ENCODE data around the gene WDR18. TPM values are rescaled to one million over a fixed set of nuclear protein-coding genes. Genes with fewer than 3 reads are reported as not detected.

WDR18 gene
- total RNA-seq, 1 donor from 2014 or later, result 19.4 TPM

GRCh38 chr19:1001538-1002166 is 17.5 kb downstream of the WDR18 start:
- TF ChIP-seq CTCF (IDR thresholded peaks at IDR 0.05; ENCODE audit: borderline replicate concordance), result peak; percentile 93
- Histone ChIP-seq H3K27me3 (ENCODE audit: low read depth) (peaks cover 70% of the 10 kb centered on the region), H3K27ac (replicated peaks) (no peak overlapping the region), H3K9me3 (replicated peaks) (no peaks in the 10 kb centered on the region), H3K4me1 (peaks cover 18% of the 10 kb centered on the region), H3K36me3 (no peaks in the 10 kb centered on the region), H3K4me3 (peak overlapping the region; percentile 49)
- no peak for DNase-seq
- intact Hi-C loops (cut with micrococcal nuclease), result no loop called here

- peaks cover 61% of the 10 kb centered on the region for H3K27me3 ChIP-seq (ENCODE audit: low read depth)
- no peaks in the 10 kb centered on the region for H3K36me3 ChIP-seq
- H3K27ac ChIP-seq (replicated peaks), result no peak overlapping the region
- no peak for DNase-seq
- no peak overlapping the region for H3K4me3 ChIP-seq
- TF ChIP-seq CTCF (IDR thresholded peaks at IDR 0.05; ENCODE audit: borderline replicate concordance), result no peak
- no peaks in the 10 kb centered on the region for H3K9me3 ChIP-seq (replicated peaks)
- H3K4me1 ChIP-seq, result peaks cover 17% of the 10 kb centered on the region
- intact Hi-C loops (cut with micrococcal nuclease), result no loop called here
Observed at GRCh38 chr19:1002600-1002999, 18.5 kb downstream of the WDR18 start.

GRCh38 chr19:1003283-1003682 is 19.1 kb downstream of the WDR18 start:
- Histone ChIP-seq H3K27ac (replicated peaks) (no peak overlapping the region), H3K36me3 (no peaks in the 10 kb centered on the region), H3K4me1 (peaks cover 17% of the 10 kb centered on the region), H3K9me3 (replicated peaks) (no peaks in the 10 kb centered on the region), H3K4me3 (no peak overlapping the region), H3K27me3 (ENCODE audit: low read depth) (peaks cover 54% of the 10 kb centered on the region)
- no peak for DNase-seq
- intact Hi-C loops (cut with micrococcal nuclease), result no loop called here
- no peak for TF ChIP-seq CTCF (IDR thresholded peaks at IDR 0.05; ENCODE audit: borderline replicate concordance)

GRCh38 chr19:1004204-1004802 is 20.2 kb downstream of the WDR18 start:
- intact Hi-C loops (cut with micrococcal nuclease), result no loop called here

More at GRCh38 chr19:1004204-1004802, 20.2 kb downstream of the WDR18 start:
- no peak for TF ChIP-seq CTCF (IDR thresholded peaks at IDR 0.05; ENCODE audit: borderline replicate concordance)
- Histone ChIP-seq H3K4me1 (peaks cover 17% of the 10 kb centered on the region), H3K4me3 (no peak overlapping the region), H3K27ac (replicated peaks) (no peak overlapping the region), H3K27me3 (ENCODE audit: low read depth) (peaks cover 44% of the 10 kb centered on the region), H3K36me3 (peaks cover 5% of the 10 kb centered on the region), H3K9me3 (replicated peaks) (no peaks in the 10 kb centered on the region)
- no peak for DNase-seq
